NT2/D1 (cell line): ENCODE measurements around the gene LYPD6.

Experiments used
- DNase-seq: peaks from one replicate; pipeline ENCODE4 v3.0.0-alpha.2; 2011; ENCODE audit warnings: low read depth, low spot score
- H3K27me3 ChIP-seq: 2 replicates; pipeline ENCODE4 v1.6.0; 2011; ENCODE audit warnings: mild to moderate bottlenecking; ENCODE audit not compliant: insufficient read length, insufficient read depth
- H3K36me3 ChIP-seq: 2 replicates; pipeline ENCODE4 v1.6.1; 2011; ENCODE audit warnings: mild to moderate bottlenecking, low read length, mixed read lengths; ENCODE audit not compliant: insufficient read depth, insufficient read length
- H3K4me1 ChIP-seq: 2 replicates; pipeline ENCODE4 v1.5.1; 2011; ENCODE audit not compliant: insufficient read depth, insufficient read length
- H3K4me3 ChIP-seq: 2 replicates; pipeline ENCODE4 v1.5.1; 2011; ENCODE audit warnings: low read depth; ENCODE audit not compliant: insufficient read length
- H3K9ac ChIP-seq: 2 replicates; pipeline ENCODE4 v1.6.0; 2011; ENCODE audit warnings: low read depth; ENCODE audit not compliant: insufficient read length
- H3K9me3 ChIP-seq: 2 replicates; pipeline ENCODE4 v1.5.1; 2011; ENCODE audit warnings: mild to moderate bottlenecking, low read length; ENCODE audit not compliant: insufficient read depth
- SUZ12 ChIP-seq: IDR thresholded peaks from 2 replicates; pipeline ENCODE4 v1.6.1; 2011; ENCODE audit not compliant: insufficient read length, insufficient read depth; ENCODE audit errors: extremely low read depth
- YY1 ChIP-seq: IDR thresholded peaks from 2 replicates; pipeline ENCODE4 v1.6.1; 2011; ENCODE audit not compliant: insufficient read length, insufficient read depth
- ZNF274 ChIP-seq: IDR thresholded peaks from 2 replicates; pipeline ENCODE4 v1.6.1; 2011; ENCODE audit warnings: mild to moderate bottlenecking, low read depth, low read length

LYPD6 gene

GRCh38 chr2:149330127-149331022 lies at the start of gene LYPD6:
Gene LYPD6, plus strand, starts transcription at chr2:149330587. Its CDS starts 107,122 bp downstream, at chr2:149437709.
- peak within 1 kb of the TSS; percentile 89 for H3K9ac ChIP-seq
- no peak for TF ChIP-seq YY1
- TF ChIP-seq ZNF274: no peak
- TF ChIP-seq SUZ12: no peak
- no peaks in the 10 kb centered on the region for H3K4me1 ChIP-seq
- no peaks in the 10 kb centered on the region for H3K9me3 ChIP-seq
- H3K36me3 ChIP-seq: no peaks in the 10 kb centered on the region
- peaks cover 11% of the 10 kb centered on the region for H3K27me3 ChIP-seq
- peak; percentile 40 for DNase-seq
- peak within 1 kb of the TSS; percentile 82 for H3K4me3 ChIP-seq

GRCh38 chr2:149281441-149281840 lies 48.9 kb upstream of the LYPD6 start:
- H3K4me1 ChIP-seq: no peaks in the 10 kb centered on the region
- DNase-seq: no peak
- no peaks in the 10 kb centered on the region for H3K9me3 ChIP-seq
- no peaks in the 10 kb centered on the region for H3K27me3 ChIP-seq
- H3K9ac ChIP-seq: no peak overlapping the region
- TF ChIP-seq SUZ12: no peak
- no peak for TF ChIP-seq YY1
- no peak for TF ChIP-seq ZNF274
- H3K36me3 ChIP-seq: no peaks in the 10 kb centered on the region
- H3K4me3 ChIP-seq: no peak overlapping the region

- Histone ChIP-seq H3K27me3 (no peaks in the 10 kb centered on the region), H3K36me3 (no peaks in the 10 kb centered on the region), H3K9me3 (no peaks in the 10 kb centered on the region), H3K9ac (no peak overlapping the region), H3K4me3 (no peak overlapping the region), H3K4me1 (no peaks in the 10 kb centered on the region)
- no peak for DNase-seq
- TF ChIP-seq ZNF274: no peak
- TF ChIP-seq SUZ12: no peak
- no peak for TF ChIP-seq YY1
Measured at GRCh38 chr2:149290662-149291061, 39.7 kb upstream of the LYPD6 start.

GRCh38 chr2:149291881-149292280 lies 38.5 kb upstream of the LYPD6 start:
- Histone ChIP-seq H3K4me1 (no peaks in the 10 kb centered on the region), H3K9ac (no peak overlapping the region), H3K27me3 (no peaks in the 10 kb centered on the region), H3K4me3 (no peak overlapping the region), H3K9me3 (no peaks in the 10 kb centered on the region; the same call in 1 of the 2 replicates), H3K36me3 (no peaks in the 10 kb centered on the region)
- no peak for TF ChIP-seq SUZ12
- no peak for TF ChIP-seq YY1
- TF ChIP-seq ZNF274: no peak
- peak; percentile 70 for DNase-seq

GRCh38 chr2:149296031-149296430 lies 34.4 kb upstream of the LYPD6 start:
- Histone ChIP-seq H3K4me3 (no peak overlapping the region), H3K4me1 (no peaks in the 10 kb centered on the region), H3K9ac (no peak overlapping the region), H3K9me3 (peaks cover 2% of the 10 kb centered on the region; the same call in 1 of the 2 replicates), H3K27me3 (no peaks in the 10 kb centered on the region), H3K36me3 (no peaks in the 10 kb centered on the region)
- DNase-seq: no peak
- TF ChIP-seq SUZ12 (no peak), ZNF274 (no peak), YY1 (no peak)

- DNase-seq: no peak
- no peaks in the 10 kb centered on the region for H3K9me3 ChIP-seq
- TF ChIP-seq SUZ12: no peak
- TF ChIP-seq ZNF274: no peak
- no peak for TF ChIP-seq YY1
Measured at GRCh38 chr2:149307014-149307413, 23.4 kb upstream of the LYPD6 start.

GRCh38 chr2:149310349-149310748 lies 20.0 kb upstream of the LYPD6 start:
- H3K27me3 ChIP-seq: no peaks in the 10 kb centered on the region
- DNase-seq: no peak

More at GRCh38 chr2:149307014-149307413, 23.4 kb upstream of the LYPD6 start:
- Histone ChIP-seq H3K4me1 (no peaks in the 10 kb centered on the region), H3K9ac (no peak overlapping the region), H3K36me3 (no peaks in the 10 kb centered on the region), H3K4me3 (no peak overlapping the region), H3K27me3 (no peaks in the 10 kb centered on the region)

More at GRCh38 chr2:149310349-149310748, 20.0 kb upstream of the LYPD6 start:
- Histone ChIP-seq H3K9me3 (no peaks in the 10 kb centered on the region), H3K4me1 (no peaks in the 10 kb centered on the region), H3K36me3 (no peaks in the 10 kb centered on the region), H3K4me3 (no peak overlapping the region), H3K9ac (no peak overlapping the region)
- TF ChIP-seq SUZ12 (no peak), YY1 (no peak)
